T-helper 2 cell treated with Interferon-gamma antibody and Interleukin-4, amounts not matched to agents 5 μg/mL and 100 μg/mL, for 36 hours (primary cell): ENCODE data around the gene STK10.

Experiments used
- DNase-seq: peaks from one replicate; pipeline ENCODE4 v3.0.0; 2021; ENCODE audit warnings: low spot score
- H3K27ac Mint-ChIP-seq: one replicate; pipeline ENCODE4 v1.8.0; 2021; ENCODE audit warnings: mild to moderate bottlenecking, mixed read lengths
- H3K27me3 Mint-ChIP-seq: one replicate; pipeline ENCODE4 v1.8.0; 2021; ENCODE audit warnings: low read depth, mixed read lengths
- H3K36me3 Mint-ChIP-seq: one replicate; pipeline ENCODE4 v1.8.0; 2021; ENCODE audit warnings: low read depth, mixed read lengths
- H3K4me1 Mint-ChIP-seq: one replicate; pipeline ENCODE4 v1.8.0; 2021; ENCODE audit warnings: low read depth, mixed read lengths
- H3K4me3 Mint-ChIP-seq: one replicate; pipeline ENCODE4 v1.8.0; 2022; ENCODE audit warnings: mild to moderate bottlenecking, moderate library complexity, mixed read lengths
- H3K9me3 Mint-ChIP-seq: one replicate; pipeline ENCODE4 v1.8.0; 2021; ENCODE audit warnings: mixed read lengths

The STK10 gene

GRCh38 chr5:172109749-172110148 is 78.3 kb downstream of the STK10 start:
- Mint-ChIP-seq H3K36me3 (peaks cover 68% of the 10 kb centered on the region), H3K27me3 (no peaks in the 10 kb centered on the region), H3K4me1 (peaks cover 62% of the 10 kb centered on the region), H3K4me3 (peak overlapping the region; percentile 62), H3K9me3 (peaks cover 2% of the 10 kb centered on the region), H3K27ac (peak overlapping the region; percentile 92)
- no peak for DNase-seq

- no peaks in the 10 kb centered on the region for H3K27me3 Mint-ChIP-seq
- DNase-seq: no peak
- peaks cover 68% of the 10 kb centered on the region for H3K36me3 Mint-ChIP-seq
- H3K4me3 Mint-ChIP-seq: no peak overlapping the region
- H3K9me3 Mint-ChIP-seq: no peaks in the 10 kb centered on the region
- peaks cover 48% of the 10 kb centered on the region for H3K4me1 Mint-ChIP-seq
- H3K27ac Mint-ChIP-seq: peak overlapping the region; percentile 26
These were observed 80.5 kb downstream of the STK10 start for GRCh38 chr5:172107571-172107970.

GRCh38 chr5:172106511-172107356 is 81.3 kb downstream of the STK10 start:
- Mint-ChIP-seq H3K27me3 (no peaks in the 10 kb centered on the region), H3K4me3 (peak overlapping the region; percentile 42), H3K27ac (peak overlapping the region; percentile 56), H3K36me3 (peaks cover 68% of the 10 kb centered on the region), H3K4me1 (peaks cover 46% of the 10 kb centered on the region), H3K9me3 (no peaks in the 10 kb centered on the region)
- peak; percentile 42 for DNase-seq

GRCh38 chr5:172105811-172106210 is 82.2 kb downstream of the STK10 start:
- Mint-ChIP-seq H3K27ac (no peak overlapping the region), H3K36me3 (peaks cover 71% of the 10 kb centered on the region), H3K4me1 (peaks cover 41% of the 10 kb centered on the region), H3K9me3 (no peaks in the 10 kb centered on the region), H3K4me3 (no peak overlapping the region), H3K27me3 (no peaks in the 10 kb centered on the region)
- no peak for DNase-seq

- Mint-ChIP-seq H3K36me3 (peaks cover 72% of the 10 kb centered on the region), H3K27me3 (no peaks in the 10 kb centered on the region), H3K27ac (peak overlapping the region; percentile 60), H3K9me3 (no peaks in the 10 kb centered on the region), H3K4me1 (peaks cover 33% of the 10 kb centered on the region), H3K4me3 (no peak overlapping the region)
- no peak for DNase-seq
These were observed 83.0 kb downstream of the STK10 start for GRCh38 chr5:172104801-172105701.

GRCh38 chr5:172104021-172104420 is 84.0 kb downstream of the STK10 start:
- H3K9me3 Mint-ChIP-seq: no peaks in the 10 kb centered on the region
- H3K4me3 Mint-ChIP-seq: no peak overlapping the region
- peaks cover 23% of the 10 kb centered on the region for H3K4me1 Mint-ChIP-seq
- H3K36me3 Mint-ChIP-seq: peaks cover 68% of the 10 kb centered on the region
- no peak overlapping the region for H3K27ac Mint-ChIP-seq
- no peaks in the 10 kb centered on the region for H3K27me3 Mint-ChIP-seq
- DNase-seq: no peak

GRCh38 chr5:172102913-172103626 is 85.0 kb downstream of the STK10 start:
- H3K4me1 Mint-ChIP-seq: peaks cover 24% of the 10 kb centered on the region
- H3K9me3 Mint-ChIP-seq: no peaks in the 10 kb centered on the region
- no peak for DNase-seq
- H3K27ac Mint-ChIP-seq: no peak overlapping the region
- peaks cover 75% of the 10 kb centered on the region for H3K36me3 Mint-ChIP-seq
- H3K27me3 Mint-ChIP-seq: no peaks in the 10 kb centered on the region
- no peak overlapping the region for H3K4me3 Mint-ChIP-seq

GRCh38 chr5:172102218-172102870 is 85.7 kb downstream of the STK10 start:
- Mint-ChIP-seq H3K27me3 (no peaks in the 10 kb centered on the region), H3K27ac (no peak overlapping the region), H3K4me1 (peaks cover 18% of the 10 kb centered on the region), H3K36me3 (peaks cover 75% of the 10 kb centered on the region), H3K4me3 (no peak overlapping the region), H3K9me3 (no peaks in the 10 kb centered on the region)
- no peak for DNase-seq

- DNase-seq: no peak
- Mint-ChIP-seq H3K4me3 (no peak overlapping the region), H3K9me3 (no peaks in the 10 kb centered on the region), H3K27me3 (no peaks in the 10 kb centered on the region), H3K36me3 (peaks cover 71% of the 10 kb centered on the region), H3K27ac (peak overlapping the region; percentile 67), H3K4me1 (peaks cover 14% of the 10 kb centered on the region)
These were observed 86.3 kb downstream of the STK10 start for GRCh38 chr5:172101547-172102217.

GRCh38 chr5:172098883-172099282 is 89.1 kb downstream of the STK10 start:
- H3K27ac Mint-ChIP-seq: peak overlapping the region; percentile 4
- peaks cover 12% of the 10 kb centered on the region for H3K4me1 Mint-ChIP-seq
- no peak overlapping the region for H3K4me3 Mint-ChIP-seq
- DNase-seq: no peak
- H3K9me3 Mint-ChIP-seq: no peaks in the 10 kb centered on the region
- H3K27me3 Mint-ChIP-seq: no peaks in the 10 kb centered on the region
- H3K36me3 Mint-ChIP-seq: peaks cover 73% of the 10 kb centered on the region

- Mint-ChIP-seq H3K27ac (no peak overlapping the region), H3K27me3 (no peaks in the 10 kb centered on the region), H3K4me1 (peaks cover 9% of the 10 kb centered on the region), H3K36me3 (peaks cover 68% of the 10 kb centered on the region), H3K9me3 (no peaks in the 10 kb centered on the region), H3K4me3 (no peak overlapping the region)
- DNase-seq: no peak
These were observed 90.0 kb downstream of the STK10 start for GRCh38 chr5:172098046-172098445.

GRCh38 chr5:172097356-172097755 is 90.7 kb downstream of the STK10 start:
- H3K27ac Mint-ChIP-seq: no peak overlapping the region
- H3K27me3 Mint-ChIP-seq: no peaks in the 10 kb centered on the region
- H3K36me3 Mint-ChIP-seq: peaks cover 65% of the 10 kb centered on the region
- no peaks in the 10 kb centered on the region for H3K9me3 Mint-ChIP-seq
- no peak for DNase-seq
- H3K4me1 Mint-ChIP-seq: peaks cover 9% of the 10 kb centered on the region
- H3K4me3 Mint-ChIP-seq: no peak overlapping the region
